Mucosa of stomach (tissue), 1 donor: ENCODE data around the gene DIO1.
"Not testable (repeated sequence)": the region's sequence is repeated elsewhere in the genome, so short reads cannot be mapped to it uniquely, and the experiment has no call there.

ENCODE experiments used
- H3K27me3 ChIP-seq: one replicate; pipeline ENCODE4 v1.7.0; 2013; ENCODE audit warnings: mild to moderate bottlenecking, low read length; ENCODE audit not compliant: control insufficient read depth, insufficient read depth
- H3K36me3 ChIP-seq: one replicate; pipeline ENCODE4 v1.7.0; 2013; ENCODE audit warnings: low read length; ENCODE audit not compliant: control insufficient read depth, insufficient read depth
- H3K4me1 ChIP-seq: one replicate; pipeline ENCODE4 v1.7.0; 2013; ENCODE audit warnings: mild to moderate bottlenecking, low read length; ENCODE audit not compliant: control insufficient read depth, insufficient read depth
- H3K4me3 ChIP-seq: one replicate; pipeline ENCODE4 v1.7.0; 2013; ENCODE audit warnings: low read length
- H3K9ac ChIP-seq: one replicate; pipeline ENCODE4 v1.7.0; 2013; ENCODE audit warnings: mild to moderate bottlenecking, low read length, moderate library complexity
- H3K9me3 ChIP-seq: one replicate; pipeline ENCODE4 v1.7.0; 2013; ENCODE audit warnings: mild to moderate bottlenecking, low read length, moderate library complexity; ENCODE audit not compliant: control insufficient read depth
- donor health status: Pancreatic carcinoma.

DIO1 gene

GRCh38 chr1:53893999-53894636 lies at the start of gene DIO1:
TSS of gene DIO1 (plus strand) at chr1:53894187. CDS start at chr1:53894211, 24 bp downstream.
- no peaks in the 10 kb centered on the region for H3K36me3 ChIP-seq
- peaks cover 9% of the 10 kb centered on the region for H3K4me1 ChIP-seq
- no peak within 1 kb of the TSS for H3K9ac ChIP-seq
- H3K4me3 ChIP-seq, result no peak within 1 kb of the TSS
- H3K9me3 ChIP-seq, result no peaks in the 10 kb centered on the region
- H3K27me3 ChIP-seq, result no peaks in the 10 kb centered on the region

- Histone ChIP-seq H3K9me3 (no peaks in the 10 kb centered on the region), H3K4me3 (no peak overlapping the region), H3K4me1 (no peaks in the 10 kb centered on the region), H3K36me3 (no peaks in the 10 kb centered on the region), H3K27me3 (no peaks in the 10 kb centered on the region), H3K9ac (no peak overlapping the region)
These were observed 46.0 kb upstream of the DIO1 start for GRCh38 chr1:53847980-53848379.

- Histone ChIP-seq H3K4me3 (no peak overlapping the region), H3K36me3 (peaks cover 5% of the 10 kb centered on the region), H3K9me3 (no peaks in the 10 kb centered on the region), H3K9ac (no peak overlapping the region), H3K27me3 (no peaks in the 10 kb centered on the region), H3K4me1 (no peaks in the 10 kb centered on the region)
These were observed 43.8 kb upstream of the DIO1 start for GRCh38 chr1:53850082-53850673.

GRCh38 chr1:53851571-53852285 lies 42.3 kb upstream of the DIO1 start:
- H3K4me3 ChIP-seq, result no peak overlapping the region
- no peaks in the 10 kb centered on the region for H3K4me1 ChIP-seq
- peaks cover 5% of the 10 kb centered on the region for H3K36me3 ChIP-seq
- H3K9me3 ChIP-seq, result no peaks in the 10 kb centered on the region
- no peaks in the 10 kb centered on the region for H3K27me3 ChIP-seq
- H3K9ac ChIP-seq, result no peak overlapping the region

GRCh38 chr1:53860967-53861411 lies 33.0 kb upstream of the DIO1 start:
- Histone ChIP-seq H3K9me3 (no peaks in the 10 kb centered on the region), H3K27me3 (no peaks in the 10 kb centered on the region), H3K4me1 (no peaks in the 10 kb centered on the region), H3K36me3 (no peaks in the 10 kb centered on the region), H3K4me3 (no peak overlapping the region), H3K9ac (no peak overlapping the region)

- Histone ChIP-seq H3K27me3 (no peaks in the 10 kb centered on the region), H3K36me3 (no peaks in the 10 kb centered on the region), H3K4me3 (no peak overlapping the region), H3K9ac (no peak overlapping the region), H3K9me3 (no peaks in the 10 kb centered on the region), H3K4me1 (no peaks in the 10 kb centered on the region)
These were observed 31.5 kb upstream of the DIO1 start for GRCh38 chr1:53862507-53862906.

GRCh38 chr1:53868565-53868964 lies 25.4 kb upstream of the DIO1 start:
- Histone ChIP-seq H3K4me3 (no peak overlapping the region), H3K9me3 (no peaks in the 10 kb centered on the region), H3K9ac (no peak overlapping the region), H3K4me1 (no peaks in the 10 kb centered on the region), H3K27me3 (no peaks in the 10 kb centered on the region), H3K36me3 (peaks cover 5% of the 10 kb centered on the region)

- Histone ChIP-seq H3K4me1 (no peaks in the 10 kb centered on the region), H3K9ac (no peak overlapping the region), H3K27me3 (no peaks in the 10 kb centered on the region), H3K9me3 (no peaks in the 10 kb centered on the region), H3K36me3 (peaks cover 5% of the 10 kb centered on the region), H3K4me3 (no peak overlapping the region)
These were observed 24.4 kb upstream of the DIO1 start for GRCh38 chr1:53869454-53870117.

- Histone ChIP-seq H3K9ac (no peak overlapping the region), H3K9me3 (no peaks in the 10 kb centered on the region), H3K4me3 (no peak overlapping the region), H3K36me3 (peaks cover 5% of the 10 kb centered on the region), H3K27me3 (no peaks in the 10 kb centered on the region), H3K4me1 (no peaks in the 10 kb centered on the region)
These were observed 22.8 kb upstream of the DIO1 start for GRCh38 chr1:53871221-53871620.

- H3K9ac ChIP-seq, result no peak overlapping the region
- peaks cover 5% of the 10 kb centered on the region for H3K36me3 ChIP-seq
- no peak overlapping the region for H3K4me3 ChIP-seq
- H3K27me3 ChIP-seq, result no peaks in the 10 kb centered on the region
- H3K4me1 ChIP-seq, result no peaks in the 10 kb centered on the region
- H3K9me3 ChIP-seq, result no peaks in the 10 kb centered on the region
These were observed 22.1 kb upstream of the DIO1 start for GRCh38 chr1:53871773-53872484.

GRCh38 chr1:53875150-53875549 lies 18.8 kb upstream of the DIO1 start:
- H3K27me3 ChIP-seq, H3K9ac ChIP-seq, H3K4me1 ChIP-seq, H3K36me3 ChIP-seq, H3K9me3 ChIP-seq, H3K4me3 ChIP-seq: not testable (repeated sequence)
